LNCaP clone FGC (cell line): Measurements from ENCODE around the gene DDX56.

Source experiments
- DNase-seq: peaks from one replicate; pipeline ENCODE4 v3.0.0-alpha.2; 2011; ENCODE audit warnings: low read depth
- H3K4me3 ChIP-seq: 2 replicates; pipeline ENCODE4 v1.5.1; 2011; ENCODE audit warnings: mild to moderate bottlenecking, low read depth, low read length, control low read depth
- TF ChIP-seq, protein P1 (sequence below): IDR thresholded peaks from 2 replicates; pipeline ENCODE4 v1.5.1; 2012; ENCODE audit warnings: mild to moderate bottlenecking; ENCODE audit not compliant: control insufficient read depth, insufficient read depth; ENCODE audit errors: extremely low read depth

The DDX56 gene

DNA sequence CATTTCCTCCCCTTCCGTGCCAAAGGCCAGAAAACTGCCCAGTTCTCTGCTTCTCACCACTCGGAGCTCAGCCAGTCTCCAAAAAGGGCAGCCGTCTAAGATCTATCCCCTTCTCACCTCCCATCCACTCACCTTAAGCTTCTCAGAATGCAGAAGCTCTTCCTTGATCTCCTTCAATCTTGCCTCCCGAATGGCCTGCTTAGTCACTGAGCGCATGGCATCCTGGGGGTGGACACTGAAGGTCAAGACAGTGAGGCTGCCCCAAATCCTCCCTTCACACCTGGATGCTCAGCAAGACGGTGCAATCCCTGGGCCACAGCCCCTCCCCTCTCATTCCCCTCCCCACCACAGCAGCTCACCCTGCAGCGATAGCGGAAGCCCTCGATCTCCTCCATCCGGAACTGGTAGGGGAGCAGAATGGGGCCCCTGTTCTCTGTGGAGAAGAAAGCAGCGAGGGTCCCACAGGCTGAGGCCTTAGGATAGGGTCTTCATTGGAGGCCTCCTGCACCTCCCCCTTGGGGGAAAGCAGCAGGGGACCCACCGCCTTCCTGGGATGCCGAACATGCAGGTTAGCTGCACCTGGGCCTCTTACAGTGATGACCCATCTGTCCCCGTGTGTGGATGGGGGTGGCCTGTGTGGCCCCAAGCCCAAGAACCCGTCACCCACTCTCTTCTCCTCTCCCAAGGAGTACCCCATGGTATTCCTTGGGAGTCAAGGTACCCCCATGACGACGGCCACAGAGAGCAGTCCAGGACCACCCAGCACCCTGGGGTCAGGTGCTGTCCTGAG, 4.7 kb downstream of the DDX56 start:
- H3K4me3 ChIP-seq: no peak overlapping the region
- TF ChIP-seq, protein P1, sequence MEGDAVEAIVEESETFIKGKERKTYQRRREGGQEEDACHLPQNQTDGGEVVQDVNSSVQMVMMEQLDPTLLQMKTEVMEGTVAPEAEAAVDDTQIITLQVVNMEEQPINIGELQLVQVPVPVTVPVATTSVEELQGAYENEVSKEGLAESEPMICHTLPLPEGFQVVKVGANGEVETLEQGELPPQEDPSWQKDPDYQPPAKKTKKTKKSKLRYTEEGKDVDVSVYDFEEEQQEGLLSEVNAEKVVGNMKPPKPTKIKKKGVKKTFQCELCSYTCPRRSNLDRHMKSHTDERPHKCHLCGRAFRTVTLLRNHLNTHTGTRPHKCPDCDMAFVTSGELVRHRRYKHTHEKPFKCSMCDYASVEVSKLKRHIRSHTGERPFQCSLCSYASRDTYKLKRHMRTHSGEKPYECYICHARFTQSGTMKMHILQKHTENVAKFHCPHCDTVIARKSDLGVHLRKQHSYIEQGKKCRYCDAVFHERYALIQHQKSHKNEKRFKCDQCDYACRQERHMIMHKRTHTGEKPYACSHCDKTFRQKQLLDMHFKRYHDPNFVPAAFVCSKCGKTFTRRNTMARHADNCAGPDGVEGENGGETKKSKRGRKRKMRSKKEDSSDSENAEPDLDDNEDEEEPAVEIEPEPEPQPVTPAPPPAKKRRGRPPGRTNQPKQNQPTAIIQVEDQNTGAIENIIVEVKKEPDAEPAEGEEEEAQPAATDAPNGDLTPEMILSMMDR: no peak
- no peak for DNase-seq

DNA sequence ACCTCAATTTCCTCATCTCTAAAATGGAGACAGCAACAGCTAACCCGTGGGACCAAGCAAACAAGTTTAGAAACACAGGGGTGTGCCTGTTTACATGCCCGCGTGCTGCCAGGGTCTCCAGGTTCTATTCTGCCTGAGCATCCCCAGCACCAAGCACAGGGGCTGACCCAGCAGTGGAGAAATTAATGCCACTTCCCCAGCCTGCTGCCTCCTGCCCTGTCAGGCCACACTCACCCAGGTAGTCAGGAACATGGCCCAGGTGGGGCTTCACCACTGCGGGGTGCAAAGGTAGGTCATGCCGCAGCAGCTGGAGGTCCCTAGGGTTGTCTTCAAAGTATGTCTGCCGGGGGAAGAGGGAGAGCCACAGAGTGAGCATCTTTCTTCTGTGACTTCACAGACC, 5.8 kb downstream of the DDX56 start:
- TF ChIP-seq, protein P1: no peak
- no peak for DNase-seq
- no peak overlapping the region for H3K4me3 ChIP-seq

DNA sequence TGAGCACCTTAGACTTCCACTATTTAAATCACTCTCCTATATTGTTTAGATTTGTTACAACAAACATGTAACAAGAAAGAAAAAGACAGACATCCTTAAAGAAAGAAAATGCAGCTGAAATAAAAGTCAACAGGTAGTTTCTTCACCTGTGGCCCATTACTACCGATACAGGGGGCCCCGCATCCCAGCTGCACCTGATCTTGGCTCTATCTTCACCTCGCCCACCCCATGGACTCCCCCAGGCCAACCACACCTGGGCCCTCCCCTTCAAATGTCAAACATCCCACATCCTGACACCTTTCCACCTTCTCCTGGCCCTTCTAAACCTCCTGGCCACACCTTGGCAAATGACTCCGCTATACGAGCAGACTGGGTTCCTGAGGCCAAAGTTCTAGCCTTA, 7.0 kb downstream of the DDX56 start:
- TF ChIP-seq, protein P1: no peak
- H3K4me3 ChIP-seq: no peak overlapping the region

DNA sequence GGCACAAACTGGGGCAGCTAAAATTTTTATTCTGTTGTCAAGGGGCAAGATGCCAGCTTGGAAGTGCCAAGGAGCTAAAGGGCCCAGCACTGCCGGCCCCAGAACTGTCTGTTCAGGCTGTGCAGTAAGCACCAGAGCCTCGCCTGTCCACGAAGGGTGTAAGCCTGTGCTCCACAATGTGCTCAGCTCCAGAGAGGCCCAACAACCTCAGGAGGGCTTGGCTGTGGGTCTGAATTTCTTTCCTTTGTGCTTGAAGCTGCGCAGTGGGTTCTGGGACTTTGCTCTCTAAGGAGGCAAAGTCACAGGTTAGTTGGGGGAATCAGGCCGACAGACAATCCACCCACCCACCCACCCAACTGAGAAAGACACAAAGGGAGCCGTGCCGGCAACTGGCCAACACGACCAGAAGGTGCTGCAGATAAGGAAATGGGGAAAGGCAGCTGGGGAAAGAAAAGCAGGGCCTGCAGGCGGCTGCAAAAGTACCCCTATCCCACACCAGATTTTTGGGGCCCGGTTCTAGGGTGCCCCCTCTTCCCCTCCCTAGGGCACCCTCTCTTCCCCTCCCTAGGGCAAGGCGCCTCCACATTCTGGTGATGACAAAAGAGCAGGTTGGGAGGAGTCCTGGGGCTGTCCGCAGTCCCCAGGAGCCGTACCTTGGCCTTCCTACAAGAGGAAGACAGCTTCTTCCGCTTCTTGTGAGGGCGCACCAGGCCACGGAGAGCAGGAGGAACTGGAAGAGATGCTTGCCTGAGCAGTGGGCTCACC, 7.7 kb downstream of the DDX56 start:
- DNase-seq: no peak
- TF ChIP-seq, protein P1: no peak
- no peak overlapping the region for H3K4me3 ChIP-seq

More for the DNA sequence above, 7.0 kb downstream of the DDX56 start:
- DNase-seq: no peak

DNA sequence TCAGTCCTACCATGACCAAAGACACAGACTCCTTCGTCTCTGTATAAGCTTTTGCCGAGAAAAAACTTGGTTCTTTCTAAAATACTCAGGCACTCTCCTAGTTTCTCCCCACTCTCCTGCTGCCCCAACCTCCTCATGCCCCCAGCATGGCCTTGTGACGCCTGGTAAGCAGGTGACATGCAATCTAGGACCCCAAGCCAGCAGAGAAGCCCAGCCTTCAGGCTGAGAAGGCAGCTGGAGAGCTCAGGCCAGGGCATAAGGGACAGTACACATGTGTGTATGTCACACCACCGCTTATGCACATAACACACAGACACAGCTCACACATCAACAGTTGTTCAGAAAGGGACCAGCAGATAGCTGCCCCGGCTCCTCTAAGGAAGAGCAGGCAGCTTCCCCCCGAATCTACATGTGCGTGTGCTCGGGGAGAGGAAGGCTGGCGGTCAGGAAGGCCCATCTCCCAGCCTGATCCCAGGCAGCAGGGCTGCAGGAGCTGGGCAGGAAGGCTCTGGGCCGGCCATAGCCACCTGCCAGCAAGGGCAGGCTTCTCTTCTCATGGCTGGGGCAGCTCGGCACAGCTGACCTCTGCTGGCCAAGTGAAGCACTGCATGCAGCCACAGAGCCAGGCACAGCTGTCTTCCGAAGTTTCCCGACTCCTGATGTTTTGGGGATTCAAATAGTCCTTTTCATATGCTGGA, 8.5 kb downstream of the DDX56 start:
- H3K4me3 ChIP-seq: no peak overlapping the region
- TF ChIP-seq, protein P1: peak; percentile 97
- DNase-seq: no peak

DNA sequence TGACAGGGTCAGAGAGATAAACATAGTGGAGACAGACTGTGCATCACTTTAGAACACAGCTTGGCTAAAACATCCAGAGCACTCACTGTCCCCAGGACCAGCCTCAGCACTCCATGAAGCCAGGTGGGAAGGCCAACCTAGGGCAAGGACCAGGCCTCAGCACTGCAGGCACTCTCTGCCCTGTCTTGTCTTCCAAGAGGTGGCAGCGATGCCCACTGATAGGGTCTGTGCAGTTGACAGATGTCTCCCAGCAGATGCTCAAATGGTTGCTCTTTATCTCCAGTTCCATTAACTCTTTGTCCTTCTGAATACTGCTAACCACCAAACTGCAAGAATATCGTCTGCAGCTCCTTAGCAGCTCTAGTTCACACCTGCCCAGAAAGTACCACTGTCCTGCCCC, 9.1 kb downstream of the DDX56 start:
- no peak overlapping the region for H3K4me3 ChIP-seq
- TF ChIP-seq, protein P1: no peak
- no peak for DNase-seq
